KMS-11 (cell line): Measurements from ENCODE around the gene HYI.
"Not testable (repeated sequence)": the region's sequence is repeated elsewhere in the genome, so short reads cannot be mapped to it uniquely, and the experiment has no call there.

Experiments used
- H2AFZ ChIP-seq: fragments of 200-600 bp; sonication (generic); 2 replicates; pipeline ENCODE4 v1.6.1; 2016; ENCODE audit warnings: antibody characterized with exemption, mixed run types, low read depth
- H3K27ac ChIP-seq: fragments of 200-600 bp; sonication (generic); 2 replicates; pipeline ENCODE4 v1.6.1; 2016; ENCODE audit warnings: mild to moderate bottlenecking, mixed run types
- H3K27me3 ChIP-seq: fragments of 200-600 bp; sonication (generic); 2 replicates; pipeline ENCODE4 v1.6.1; 2017; ENCODE audit warnings: mild to moderate bottlenecking, low read depth, mixed run types, moderate library complexity; ENCODE audit not compliant: insufficient read depth
- H3K36me3 ChIP-seq: fragments of 200-600 bp; sonication (generic); 2 replicates; pipeline ENCODE4 v1.6.1; 2017; ENCODE audit warnings: mild to moderate bottlenecking, mixed run types; ENCODE audit not compliant: insufficient read depth
- H3K4me1 ChIP-seq: fragments of 200-600 bp; sonication (generic); 2 replicates; pipeline ENCODE4 v1.6.1; 2016; ENCODE audit warnings: mild to moderate bottlenecking, low read depth, mixed run types; ENCODE audit not compliant: poor library complexity, severe bottlenecking
- H3K4me2 ChIP-seq: fragments of 200-600 bp; sonication (generic); 2 replicates; pipeline ENCODE4 v1.7.0; 2016; ENCODE audit warnings: mild to moderate bottlenecking, mixed run types
- H3K4me3 ChIP-seq: fragments of 200-600 bp; sonication (generic); IDR thresholded peaks from 2 replicates; pipeline ENCODE4 v1.6.1; 2017; ENCODE audit warnings: low read depth, low read length, mixed read lengths; ENCODE audit not compliant: insufficient read depth
- H3K79me2 ChIP-seq: fragments of 200-600 bp; sonication (generic); 2 replicates; pipeline ENCODE4 v1.6.1; 2016; ENCODE audit warnings: low read depth, mixed run types; ENCODE audit not compliant: insufficient read depth
- H3K9ac ChIP-seq: fragments of 200-600 bp; sonication (generic); 2 replicates; pipeline ENCODE4 v1.6.1; 2016; ENCODE audit warnings: mild to moderate bottlenecking, mixed run types
- H4K20me1 ChIP-seq: fragments of 200-600 bp; sonication (generic); 2 replicates; pipeline ENCODE4 v1.6.1; 2016; ENCODE audit warnings: mild to moderate bottlenecking, mixed run types; ENCODE audit not compliant: insufficient read depth
- CTCF ChIP-seq: fragments of 200-600 bp; sonication (generic); conservative IDR thresholded peaks from 2 replicates; pipeline ENCODE4 v1.6.1; 2017; ENCODE audit warnings: low read depth, mild to moderate bottlenecking, antibody characterized with exemption, low read length, moderate library complexity, mixed read lengths

The HYI gene

GRCh38 chr1:43464681-43465504 lies 11.2 kb upstream of the HYI start:
- Histone ChIP-seq H3K36me3 (no peaks in the 10 kb centered on the region), H4K20me1 (no peaks in the 10 kb centered on the region), H3K4me3 (no peak overlapping the region), H3K4me2 (no peak overlapping the region), H3K79me2 (no peaks in the 10 kb centered on the region), H3K4me1 (no peaks in the 10 kb centered on the region), H3K27ac (no peak overlapping the region), H2AFZ (no peak overlapping the region), H3K9ac (no peak overlapping the region), H3K27me3 (no peaks in the 10 kb centered on the region)
- TF ChIP-seq CTCF, result no peak

DNA sequence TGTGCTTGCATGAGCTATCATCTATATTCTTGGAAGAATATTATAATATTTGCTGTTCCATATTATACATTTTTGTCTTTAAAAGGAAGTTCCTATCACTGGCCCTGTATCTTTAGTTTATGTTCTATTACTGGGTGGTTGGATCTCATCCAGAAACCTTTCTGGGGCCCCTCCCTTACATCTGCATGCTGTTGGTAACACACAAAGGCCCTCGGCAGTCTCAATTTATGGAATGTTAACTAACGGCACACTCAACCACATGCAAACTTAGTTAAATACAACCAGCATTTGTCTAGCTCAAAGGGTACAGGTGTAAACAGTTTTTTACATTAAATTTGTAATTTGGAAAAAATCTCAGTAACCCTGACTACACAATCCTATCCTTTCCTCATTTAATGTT lies 9.7 kb upstream of the HYI start:
- Histone ChIP-seq H3K79me2 (no peaks in the 10 kb centered on the region), H3K4me2 (no peak overlapping the region), H3K4me1 (no peaks in the 10 kb centered on the region), H3K4me3 (no peak overlapping the region), H3K36me3 (no peaks in the 10 kb centered on the region), H2AFZ (no peak overlapping the region), H3K9ac (no peak overlapping the region), H3K27me3 (no peaks in the 10 kb centered on the region), H3K27ac (no peak overlapping the region), H4K20me1 (no peaks in the 10 kb centered on the region)
- no peak for TF ChIP-seq CTCF

- H3K79me2 ChIP-seq, result no peaks in the 10 kb centered on the region
- TF ChIP-seq CTCF, result no peak
- no peak overlapping the region for H3K4me3 ChIP-seq
- no peak overlapping the region for H3K9ac ChIP-seq
- H3K27ac ChIP-seq, result no peak overlapping the region
- no peaks in the 10 kb centered on the region for H3K27me3 ChIP-seq
- H3K4me2 ChIP-seq, result no peak overlapping the region
- no peak overlapping the region for H2AFZ ChIP-seq
- H3K4me1 ChIP-seq, result no peaks in the 10 kb centered on the region
- H3K36me3 ChIP-seq, result no peaks in the 10 kb centered on the region
- H4K20me1 ChIP-seq, result no peaks in the 10 kb centered on the region
These were observed 7.4 kb upstream of the HYI start for GRCh38 chr1:43460988-43461693.

GRCh38 chr1:43458379-43458778 lies 4.6 kb upstream of the HYI start:
- H3K27me3 ChIP-seq, H3K4me2 ChIP-seq, H4K20me1 ChIP-seq, H3K79me2 ChIP-seq, H3K27ac ChIP-seq, H3K4me1 ChIP-seq, H3K9ac ChIP-seq, H3K4me3 ChIP-seq, H2AFZ ChIP-seq, H3K36me3 ChIP-seq: not testable (repeated sequence)
